Osteoblast (primary cell): ENCODE measurements around the gene FAM50B. TPM values are rescaled to one million over a fixed set of nuclear protein-coding genes. Genes with fewer than 3 reads are reported as not detected.

Experiments used
- DNase-seq: peaks from one replicate; pipeline ENCODE4 v3.0.0; 2011; ENCODE audit warnings: low spot score, mixed read lengths; ENCODE audit not compliant: insufficient read length; ENCODE audit errors: missing footprints
- H2AFZ ChIP-seq: 2 replicates; pipeline ENCODE4 v1.6.0; 2011; ENCODE audit warnings: mild to moderate bottlenecking, low read length
- H3K27ac ChIP-seq: 2 replicates; pipeline ENCODE4 v1.5.1; 2011; ENCODE audit warnings: mild to moderate bottlenecking, low read depth, low read length, moderate library complexity
- H3K27me3 ChIP-seq: 2 replicates; pipeline ENCODE4 v1.6.0; 2012; ENCODE audit warnings: mild to moderate bottlenecking, control low read depth, inconsistent platforms, low read length, moderate library complexity; ENCODE audit not compliant: insufficient read depth
- H3K36me3 ChIP-seq: 2 replicates; pipeline ENCODE4 v1.5.1; 2011; ENCODE audit warnings: mild to moderate bottlenecking, low read length, control low read depth, moderate library complexity; ENCODE audit not compliant: insufficient read depth
- H3K4me1 ChIP-seq: 2 replicates; pipeline ENCODE4 v1.5.1; 2011; ENCODE audit warnings: mild to moderate bottlenecking, low read length, control low read depth, moderate library complexity; ENCODE audit not compliant: insufficient read depth
- H3K4me2 ChIP-seq: 2 replicates; pipeline ENCODE4 v1.6.0; 2011; ENCODE audit warnings: mild to moderate bottlenecking, low read length; ENCODE audit not compliant: insufficient read depth
- H3K4me3 ChIP-seq: fragments of 200-600 bp; sonication (generic); 3 replicates; pipeline ENCODE4 v1.5.1; 2012; ENCODE audit warnings: mild to moderate bottlenecking, low read length, inconsistent platforms; ENCODE audit not compliant: insufficient read depth
- H3K79me2 ChIP-seq: 2 replicates; pipeline ENCODE4 v1.6.0; 2012; ENCODE audit warnings: mild to moderate bottlenecking, low read length, control low read depth, inconsistent platforms; ENCODE audit not compliant: insufficient read depth
- H3K9me3 ChIP-seq: 2 replicates; pipeline ENCODE4 v1.5.1; 2011; ENCODE audit warnings: low read depth, low read length, control low read depth
- H4K20me1 ChIP-seq: 2 replicates; pipeline ENCODE4 v1.6.0; 2012; ENCODE audit warnings: mild to moderate bottlenecking, low read length, control low read depth; ENCODE audit not compliant: insufficient read depth
- CTCF ChIP-seq: IDR thresholded peaks from 2 replicates; pipeline ENCODE4 v1.5.1; 2011; ENCODE audit warnings: mild to moderate bottlenecking, low read depth, low read length, moderate library complexity; ENCODE audit errors: extremely low read depth
- total RNA-seq: library from RNA; depleted of rRNA; stranded (reverse); fragments of >200 nt; gene quantifications from 2 replicates; pipeline ENCODE4 v1.2.3, GENCODE V29; 2012

Gene FAM50B
- total RNA-seq, 1 donor = 8.0 TPM

- no peak overlapping the region for H3K4me2 ChIP-seq
- no peak for DNase-seq
- no peak for TF ChIP-seq CTCF
Observed at GRCh38 chr6:3871939-3872338, 22.8 kb downstream of the FAM50B start.

GRCh38 chr6:3872370-3872854 lies 23.2 kb downstream of the FAM50B start:
- DNase-seq = no peak
- Histone ChIP-seq H3K36me3 (no peaks in the 10 kb centered on the region), H3K4me2 (no peak overlapping the region), H3K27ac (no peak overlapping the region), H3K79me2 (no peaks in the 10 kb centered on the region), H3K27me3 (no peaks in the 10 kb centered on the region), H2AFZ (no peak overlapping the region), H4K20me1 (no peaks in the 10 kb centered on the region), H3K4me1 (peaks cover 16% of the 10 kb centered on the region), H3K9me3 (no peaks in the 10 kb centered on the region), H3K4me3 (no peak overlapping the region)
- TF ChIP-seq CTCF = no peak

More at GRCh38 chr6:3871939-3872338, 22.8 kb downstream of the FAM50B start:
- Histone ChIP-seq H3K79me2 (no peaks in the 10 kb centered on the region), H4K20me1 (no peaks in the 10 kb centered on the region), H3K9me3 (no peaks in the 10 kb centered on the region), H3K4me3 (no peak overlapping the region), H3K27ac (no peak overlapping the region), H2AFZ (no peak overlapping the region), H3K27me3 (no peaks in the 10 kb centered on the region), H3K36me3 (no peaks in the 10 kb centered on the region), H3K4me1 (peaks cover 19% of the 10 kb centered on the region)

- Histone ChIP-seq H4K20me1 (no peaks in the 10 kb centered on the region), H2AFZ (no peak overlapping the region), H3K9me3 (no peaks in the 10 kb centered on the region), H3K27me3 (no peaks in the 10 kb centered on the region), H3K79me2 (no peaks in the 10 kb centered on the region), H3K4me1 (peaks cover 10% of the 10 kb centered on the region), H3K4me3 (no peak overlapping the region), H3K36me3 (no peaks in the 10 kb centered on the region), H3K27ac (no peak overlapping the region), H3K4me2 (no peak overlapping the region)
- DNase-seq = no peak
- TF ChIP-seq CTCF = no peak
Observed at GRCh38 chr6:3873051-3873450, 23.9 kb downstream of the FAM50B start.

GRCh38 chr6:3874069-3874468 lies 24.9 kb downstream of the FAM50B start:
- no peak for TF ChIP-seq CTCF
- H3K36me3 ChIP-seq = no peaks in the 10 kb centered on the region
- no peaks in the 10 kb centered on the region for H3K27me3 ChIP-seq
- no peaks in the 10 kb centered on the region for H4K20me1 ChIP-seq
- H3K79me2 ChIP-seq = no peaks in the 10 kb centered on the region
- H3K4me1 ChIP-seq = no peaks in the 10 kb centered on the region
- no peak for DNase-seq
- H2AFZ ChIP-seq = no peak overlapping the region
- H3K4me3 ChIP-seq = no peak overlapping the region
- H3K27ac ChIP-seq = no peak overlapping the region
- H3K9me3 ChIP-seq = no peaks in the 10 kb centered on the region
- H3K4me2 ChIP-seq = no peak overlapping the region
